GM23338 (cell line): Measurements from ENCODE around the gene TBCD. TPM values are rescaled to one million over a fixed set of nuclear protein-coding genes. Genes with fewer than 3 reads are reported as not detected.

ENCODE experiments used
- ATAC-seq: fragments of 200-7000 bp; cut with Tn5 transposase; 3 replicates; pipeline ENCODE4 v1.9.1; 2020
- DNase-seq: peaks from one replicate; pipeline ENCODE4 v3.0.0-alpha.2; 2015; ENCODE audit warnings: low spot score
- H2AFZ ChIP-seq: fragments of 200-600 bp; sonication (generic); 2 replicates; pipeline ENCODE4 v1.8.0; 2016; ENCODE audit warnings: antibody characterized with exemption, mild to moderate bottlenecking, moderate library complexity
- H3F3A ChIP-seq: fragments of 200-600 bp; sonication (generic); replicated peaks from 2 replicates; pipeline ENCODE4 v1.8.0; 2017; ENCODE audit warnings: antibody characterized with exemption, mixed run types, low read depth
- H3K27ac ChIP-seq: fragments of 200-600 bp; sonication (generic); 2 replicates; pipeline ENCODE4 v1.6.1; 2016; ENCODE audit warnings: low read depth
- H3K27me3 ChIP-seq: fragments of 200-600 bp; sonication (generic); 2 replicates; pipeline ENCODE4 v1.8.0; 2016; ENCODE audit warnings: mild to moderate bottlenecking, mixed run types, moderate library complexity; ENCODE audit not compliant: insufficient read depth
- H3K36me3 ChIP-seq: fragments of 200-600 bp; sonication (generic); 2 replicates; pipeline ENCODE4 v1.8.0; 2016; ENCODE audit warnings: mild to moderate bottlenecking; ENCODE audit not compliant: insufficient read depth
- H3K4me1 ChIP-seq: fragments of 200-600 bp; sonication (generic); 2 replicates; pipeline ENCODE4 v1.8.0; 2016; ENCODE audit warnings: mild to moderate bottlenecking, moderate library complexity; ENCODE audit not compliant: insufficient read depth
- H3K4me2 ChIP-seq: fragments of 200-600 bp; sonication (generic); 2 replicates; pipeline ENCODE4 v1.7.1; 2017; ENCODE audit warnings: mixed run types
- H3K4me3 ChIP-seq: fragments of 200-600 bp; sonication (generic); 2 replicates; pipeline ENCODE4 v1.6.1; 2016; ENCODE audit warnings: mixed run types
- H3K79me2 ChIP-seq: fragments of 200-600 bp; sonication (generic); replicated peaks from 2 replicates; pipeline ENCODE4 v1.8.0; 2017; ENCODE audit warnings: mild to moderate bottlenecking; ENCODE audit not compliant: insufficient read depth
- H3K9me2 ChIP-seq: fragments of 200-600 bp; sonication (generic); 2 replicates; pipeline ENCODE4 v1.8.0; 2017; ENCODE audit not compliant: insufficient read depth
- H4K20me1 ChIP-seq: fragments of 200-600 bp; sonication (generic); replicated peaks from 2 replicates; pipeline ENCODE4 v1.8.0; 2017; ENCODE audit warnings: mild to moderate bottlenecking; ENCODE audit not compliant: insufficient read depth
- H3K27ac Mint-ChIP-seq: 2 replicates; pipeline ENCODE4 v1.8.0; 2020; ENCODE audit warnings: inconsistent platforms, mild to moderate bottlenecking, moderate library complexity, mixed read lengths
- H3K27me3 Mint-ChIP-seq: 3 replicates; pipeline ENCODE4 v1.8.0; 2022; ENCODE audit warnings: low read depth, mild to moderate bottlenecking, moderate library complexity, mixed read lengths, inconsistent platforms; ENCODE audit not compliant: insufficient read depth, poor library complexity
- H3K36me3 Mint-ChIP-seq: 3 replicates; pipeline ENCODE4 v1.8.0; 2021; ENCODE audit warnings: low read depth, mild to moderate bottlenecking, inconsistent platforms, moderate library complexity, mixed read lengths
- H3K4me1 Mint-ChIP-seq: 3 replicates; pipeline ENCODE4 v1.8.0; 2020; ENCODE audit warnings: mild to moderate bottlenecking, inconsistent platforms, mixed read lengths
- H3K4me3 Mint-ChIP-seq: 3 replicates; pipeline ENCODE4 v1.8.0; 2021; ENCODE audit warnings: moderate library complexity, mild to moderate bottlenecking, inconsistent platforms, mixed read lengths
- H3K9me3 Mint-ChIP-seq: 3 replicates; pipeline ENCODE4 v1.8.0; 2020; ENCODE audit warnings: moderate library complexity, mild to moderate bottlenecking, inconsistent platforms, mixed read lengths
- CREB1 ChIP-seq: fragments of 250-450 bp; sonication (Bioruptor Pico); IDR thresholded peaks from 2 replicates; pipeline ENCODE4 v1.5.0; 2020; ENCODE audit warnings: low read depth, mild to moderate bottlenecking, moderate library complexity
- CTCF ChIP-seq, 2 experiments: fragments of 200-600 bp in 1 of 2; sonication (generic) in 1 of 2; conservative IDR thresholded peaks; 2 replicates each; pipeline versions ENCODE4 v1.5.1 to v1.6.1; 2016 to 2017; ENCODE audit warnings: antibody characterized with exemption in 2 of 2, low read depth in 2 of 2, mild to moderate bottlenecking in 2 of 2, moderate library complexity in 1 of 2
- ETS1 ChIP-seq: IDR thresholded peaks from 2 replicates; pipeline ENCODE4 v1.6.1; 2016; ENCODE audit warnings: antibody characterized with exemption
- EZH2 ChIP-seq: fragments of 200-600 bp; sonication (generic); IDR thresholded peaks from one replicate; pipeline ENCODE4 v1.8.0; 2017; ENCODE audit warnings: antibody characterized with exemption, mild to moderate bottlenecking, low read depth; ENCODE audit not compliant: unreplicated experiment
- EZH2phosphoT487 ChIP-seq: fragments of 200-600 bp; sonication (generic); IDR thresholded peaks from one replicate; pipeline ENCODE4 v1.8.1; 2018; ENCODE audit warnings: antibody characterized with exemption; ENCODE audit not compliant: unreplicated experiment
- JUNB ChIP-seq: IDR thresholded peaks from one replicate; pipeline ENCODE4 v1.6.1; 2016; ENCODE audit warnings: antibody characterized with exemption; ENCODE audit not compliant: unreplicated experiment
- NANOG ChIP-seq: IDR thresholded peaks from 2 replicates; pipeline ENCODE4 v1.6.1; 2016; ENCODE audit warnings: antibody characterized with exemption, borderline replicate concordance
- POLR2AphosphoS5 ChIP-seq: IDR thresholded peaks from 2 replicates; pipeline ENCODE4 v1.6.1; 2016; ENCODE audit warnings: antibody characterized with exemption, low read depth
- REST ChIP-seq: IDR thresholded peaks from one replicate; pipeline ENCODE4 v1.6.1; 2018; ENCODE audit warnings: antibody characterized with exemption; ENCODE audit not compliant: unreplicated experiment
- STAT1 ChIP-seq: IDR thresholded peaks from one replicate; pipeline ENCODE4 v1.6.1; 2016; ENCODE audit warnings: antibody characterized with exemption; ENCODE audit not compliant: unreplicated experiment
- ZNF114 ChIP-seq: fragments of 250-450 bp; sonication (Bioruptor Pico); IDR thresholded peaks from 2 replicates; pipeline ENCODE4 v1.5.0; 2020; ENCODE audit warnings: mild to moderate bottlenecking, moderate library complexity
- ZNF331 ChIP-seq: fragments of 250-450 bp; sonication (Bioruptor Pico); IDR thresholded peaks from 2 replicates; pipeline ENCODE4 v1.5.0; 2020; ENCODE audit warnings: low read depth, mild to moderate bottlenecking, moderate library complexity
- ZNF462 ChIP-seq: fragments of 250-450 bp; sonication (Bioruptor Pico); IDR thresholded peaks from 2 replicates; pipeline ENCODE4 v1.5.0; 2020; ENCODE audit warnings: mild to moderate bottlenecking, moderate library complexity
- polyA plus RNA-seq: library from polyadenylated mRNA; unstranded; fragments of >200 nt; fragmentation: Nextera tagmentation; extraction: Ambion mirVana; gene quantifications from 2 replicates; pipeline ENCODE4 v1.2.1, GENCODE V29; 2016
- total RNA-seq: library from RNA; depleted of rRNA; stranded (reverse); fragments of >200 nt; shearing (Covaris generic); gene quantifications from 2 replicates; pipeline ENCODE4 v1.2.3, GENCODE V29; 2014

TBCD gene
- total and polyA plus RNA-seq, 2 experiments from 2014 or later, result 75.0 to 116 TPM

DNA sequence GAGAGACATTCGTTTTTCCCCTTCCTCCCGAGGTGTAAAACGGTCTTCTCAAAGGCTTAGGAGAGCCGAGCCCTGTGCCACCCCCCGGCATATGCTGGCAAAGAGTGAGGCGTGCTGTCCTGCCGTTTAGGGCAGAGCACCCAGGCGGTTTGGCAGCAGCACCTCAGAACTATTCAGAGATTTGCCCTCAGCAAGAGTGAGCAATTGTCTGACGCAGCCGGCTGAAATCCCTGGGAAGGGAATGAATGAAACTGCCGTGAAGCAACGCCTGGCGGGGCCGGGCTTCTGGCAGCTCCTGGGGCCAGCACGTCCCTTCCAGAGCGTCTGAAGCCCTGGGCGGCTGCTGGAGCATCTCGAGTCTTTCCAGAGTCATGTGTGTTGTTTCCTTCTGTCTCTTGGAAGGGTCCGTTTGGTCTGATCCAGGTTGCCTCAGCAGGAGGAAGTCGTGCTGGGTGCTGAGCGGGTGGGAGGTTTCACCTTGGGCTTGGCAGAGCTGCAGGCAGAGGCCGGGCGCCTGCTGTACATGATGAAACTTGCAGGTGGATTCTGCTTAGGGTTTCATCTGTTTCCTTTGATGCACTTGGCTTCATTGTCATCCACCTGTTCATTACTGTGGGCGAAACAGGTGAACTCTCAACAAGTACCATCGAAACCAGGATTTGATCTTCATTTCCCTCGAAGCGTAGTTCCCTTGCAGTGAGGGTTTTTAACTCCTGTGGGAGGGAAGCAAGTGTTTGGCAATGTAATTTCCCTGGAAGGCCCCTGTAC, 35.4 kb downstream of the TBCD start:
- H3K27me3 ChIP-seq, result no peaks in the 10 kb centered on the region
- no peak for TF ChIP-seq CTCF (conservative IDR thresholded peaks at IDR 0.05; ENCODE audit: low read depth in 2 of 2)
- TF ChIP-seq NANOG, result no peak
- TF ChIP-seq ZNF462 (CRISPR knock-in tag), result no peak
- no peak for TF ChIP-seq REST
- TF ChIP-seq ZNF331 (CRISPR knock-in tag), result no peak
- TF ChIP-seq EZH2phosphoT487, result no peak
- no peak for TF ChIP-seq EZH2
- no peak for TF ChIP-seq POLR2AphosphoS5
- no peak for TF ChIP-seq JUNB
- no peak for TF ChIP-seq ZNF114 (CRISPR knock-in tag)
- no peak for TF ChIP-seq STAT1
- TF ChIP-seq CREB1 (CRISPR knock-in tag), result no peak
- no peak for TF ChIP-seq ETS1
- Mint-ChIP-seq H3K9me3 (peaks cover 4% of the 10 kb centered on the region; the same call in 2 of the 3 replicates), H3K4me3 (no peak overlapping the region), H3K27ac (no peak overlapping the region), H3K27me3 (peaks cover 18% of the 10 kb centered on the region), H3K36me3 (peaks cover 48% of the 10 kb centered on the region), H3K4me1 (peaks cover 5% of the 10 kb centered on the region)
- peaks cover 6% of the 10 kb centered on the region; the same call in 1 of the 2 replicates for H3K36me3 ChIP-seq
- no peak overlapping the region for H3K27ac ChIP-seq
- no peaks in the 10 kb centered on the region for H3K4me1 ChIP-seq
- no peaks in the 10 kb centered on the region for H3K9me2 ChIP-seq
- no peak overlapping the region for H3K4me3 ChIP-seq
- no peak for DNase-seq
- no peak for ATAC-seq
- peaks cover 60% of the 10 kb centered on the region for H3K79me2 ChIP-seq
- no peaks in the 10 kb centered on the region for H3F3A ChIP-seq
- no peak overlapping the region for H2AFZ ChIP-seq
- H4K20me1 ChIP-seq, result peaks cover 9% of the 10 kb centered on the region
- H3K4me2 ChIP-seq, result no peak overlapping the region
